ENCODE data around the gene USP40. TPM values are rescaled to one million over a fixed set of nuclear protein-coding genes. Genes with fewer than 3 reads are reported as not detected.

Gene USP40
- total and polyA plus RNA-seq, 5 experiments from 2014 or later = 6.0 to 19.9 (median 9.4) TPM

GRCh38 chr2:233476651-233477547 is 89.7 kb downstream of the USP40 start:
- POLR2A ChIA-PET = interaction anchor here (0.8 kb wide), 1 partner anchor 63 kb away, joined by 3 read pairs; no protein-coding TSS in a partner anchor
- Mint-ChIP-seq H3K4me3 (no peak overlapping the region), H3K36me3 (peaks cover 12 to 40% (median 13%) of the 10 kb centered on the region in 3 donors), H3K4me1 (peaks cover 0 to 5% (median 0%) of the 10 kb centered on the region in 4 donors), H3K27ac (peak overlapping the region in 2 of 10 donors; percentile 9 to 24), H3K9me3 (peaks cover 0 to 2% (median 0%) of the 10 kb centered on the region in 9 donors), H3K27me3 (no peaks in the 10 kb centered on the region)
- ATAC-seq (no peak), DNase-seq (no peak)

GRCh38 chr2:233476063-233476410 is 90.5 kb downstream of the USP40 start:
- H3K9me3 Mint-ChIP-seq = peaks cover 0 to 2% (median 0%) of the 10 kb centered on the region in 9 donors
- peaks cover 12 to 42% (median 21%) of the 10 kb centered on the region in 3 donors for H3K36me3 Mint-ChIP-seq
- POLR2A ChIA-PET = no interaction called here
- no peaks in the 10 kb centered on the region for H3K27me3 Mint-ChIP-seq
- ATAC-seq (no peak), DNase-seq (no peak)
- no peak overlapping the region for H3K4me3 Mint-ChIP-seq
- peaks cover 0 to 5% (median 0%) of the 10 kb centered on the region in 4 donors for H3K4me1 Mint-ChIP-seq
- peak overlapping the region in 3 of 10 donors; percentile 19 to 53 (median 33) for H3K27ac Mint-ChIP-seq

- ATAC-seq (peak in 1 of 2 donors; percentile 26), DNase-seq (peak in 1 of 10 donors; percentile 53)
- H3K4me3 Mint-ChIP-seq = no peak overlapping the region
- peaks cover 0 to 2% (median 0%) of the 10 kb centered on the region in 4 donors for H3K4me1 Mint-ChIP-seq
- H3K36me3 Mint-ChIP-seq = peaks cover 12 to 50% (median 29%) of the 10 kb centered on the region in 3 donors
- H3K27me3 Mint-ChIP-seq = no peaks in the 10 kb centered on the region
- POLR2A ChIA-PET = no interaction called here
- H3K27ac Mint-ChIP-seq = peak overlapping the region in 2 of 10 donors; percentile 33 to 49
- H3K9me3 Mint-ChIP-seq = peaks cover 0 to 2% (median 0%) of the 10 kb centered on the region in 9 donors
Observed at GRCh38 chr2:233474308-233475160, 92.0 kb downstream of the USP40 start.

GRCh38 chr2:233473878-233474277 is 92.7 kb downstream of the USP40 start:
- POLR2A ChIA-PET = no interaction called here
- peaks cover 0 to 2% (median 0%) of the 10 kb centered on the region in 4 donors for H3K4me1 Mint-ChIP-seq
- H3K4me3 Mint-ChIP-seq = no peak overlapping the region
- peaks cover 12 to 57% (median 30%) of the 10 kb centered on the region in 3 donors for H3K36me3 Mint-ChIP-seq
- no peak for DNase-seq
- peaks cover 0 to 2% (median 0%) of the 10 kb centered on the region in 9 donors for H3K9me3 Mint-ChIP-seq
- no peak for ATAC-seq
- H3K27ac Mint-ChIP-seq = peak overlapping the region in 3 of 10 donors; percentile 49 to 68 (median 67)
- H3K27me3 Mint-ChIP-seq = no peaks in the 10 kb centered on the region

GRCh38 chr2:233473386-233473791 is 93.2 kb downstream of the USP40 start:
- H3K36me3 Mint-ChIP-seq = peaks cover 12 to 62% (median 30%) of the 10 kb centered on the region in 3 donors
- POLR2A ChIA-PET = no interaction called here
- H3K27me3 Mint-ChIP-seq = no peaks in the 10 kb centered on the region
- H3K27ac Mint-ChIP-seq = peak overlapping the region in 2 of 10 donors; percentile 28 to 76
- peaks cover 0 to 2% (median 0%) of the 10 kb centered on the region in 9 donors for H3K9me3 Mint-ChIP-seq
- DNase-seq (peak in 1 of 10 donors; percentile 30), ATAC-seq (no peak)
- H3K4me1 Mint-ChIP-seq = peaks cover 0 to 4% (median 0%) of the 10 kb centered on the region in 4 donors
- peak overlapping the region in 1 of 10 donors; percentile 44 for H3K4me3 Mint-ChIP-seq

- H3K27ac Mint-ChIP-seq = peak overlapping the region in 1 of 10 donors; percentile 59
- H3K4me3 Mint-ChIP-seq = no peak overlapping the region
- POLR2A ChIA-PET = no interaction called here
- H3K9me3 Mint-ChIP-seq = peaks cover 0 to 2% (median 0%) of the 10 kb centered on the region in 9 donors
- ATAC-seq (no peak), DNase-seq (peak in 1 of 10 donors; percentile 38)
- H3K27me3 Mint-ChIP-seq = no peaks in the 10 kb centered on the region
- peaks cover 12 to 70% (median 32%) of the 10 kb centered on the region in 3 donors for H3K36me3 Mint-ChIP-seq
- peaks cover 0 to 6% (median 0%) of the 10 kb centered on the region in 4 donors for H3K4me1 Mint-ChIP-seq
Observed at GRCh38 chr2:233471291-233472035, 95.1 kb downstream of the USP40 start.

GRCh38 chr2:233470839-233471238 is 95.7 kb downstream of the USP40 start:
- DNase-seq (peak in 1 of 10 donors; percentile 16), ATAC-seq (no peak)
- H3K4me1 Mint-ChIP-seq = peaks cover 0 to 7% (median 0%) of the 10 kb centered on the region in 4 donors
- no peaks in the 10 kb centered on the region for H3K27me3 Mint-ChIP-seq
- no peak overlapping the region for H3K4me3 Mint-ChIP-seq
- POLR2A ChIA-PET = no interaction called here
- peak overlapping the region in 3 of 10 donors; percentile 37 to 59 (median 40) for H3K27ac Mint-ChIP-seq
- H3K9me3 Mint-ChIP-seq = peaks cover 0 to 2% (median 0%) of the 10 kb centered on the region in 9 donors
- peaks cover 12 to 72% (median 38%) of the 10 kb centered on the region in 3 donors for H3K36me3 Mint-ChIP-seq

- Mint-ChIP-seq H3K4me1 (peaks cover 0 to 7% (median 0%) of the 10 kb centered on the region in 4 donors), H3K4me3 (no peak overlapping the region), H3K36me3 (peaks cover 12 to 74% (median 38%) of the 10 kb centered on the region in 3 donors), H3K9me3 (peaks cover 0 to 2% (median 0%) of the 10 kb centered on the region in 9 donors), H3K27me3 (no peaks in the 10 kb centered on the region), H3K27ac (peak overlapping the region in 4 of 10 donors; percentile 37 to 56 (median 44))
- ATAC-seq (no peak), DNase-seq (peak in 1 of 10 donors; percentile 47)
- POLR2A ChIA-PET = no interaction called here
Observed at GRCh38 chr2:233470011-233470687, 96.4 kb downstream of the USP40 start.

- Mint-ChIP-seq H3K9me3 (peaks cover 0 to 2% (median 0%) of the 10 kb centered on the region in 9 donors), H3K4me1 (peaks cover 0 to 7% (median 0%) of the 10 kb centered on the region in 4 donors), H3K36me3 (peaks cover 12 to 82% (median 39%) of the 10 kb centered on the region in 3 donors), H3K27me3 (no peaks in the 10 kb centered on the region), H3K4me3 (no peak overlapping the region), H3K27ac (peak overlapping the region in 1 of 10 donors; percentile 22)
- ATAC-seq (no peak), DNase-seq (peak in 1 of 10 donors; percentile 48)
- POLR2A ChIA-PET = no interaction called here
Observed at GRCh38 chr2:233469261-233470010, 97.1 kb downstream of the USP40 start.

GRCh38 chr2:233468741-233469110 is 97.9 kb downstream of the USP40 start:
- peaks cover 0 to 2% (median 0%) of the 10 kb centered on the region in 9 donors for H3K9me3 Mint-ChIP-seq
- no peak overlapping the region for H3K4me3 Mint-ChIP-seq
- peak overlapping the region in 3 of 10 donors; percentile 57 to 64 (median 63) for H3K27ac Mint-ChIP-seq
- ATAC-seq = no peak
- POLR2A ChIA-PET = no interaction called here
- H3K27me3 Mint-ChIP-seq = no peaks in the 10 kb centered on the region
- DNase-seq = peak in 1 of 10 donors; percentile 44
- peaks cover 13 to 89% (median 46%) of the 10 kb centered on the region in 3 donors for H3K36me3 Mint-ChIP-seq
- H3K4me1 Mint-ChIP-seq = peaks cover 0 to 5% (median 0%) of the 10 kb centered on the region in 4 donors

All from naive thymus-derived CD8-positive, alpha-beta T cell (primary cell).